NCI-H345 (cell line): ENCODE measurements around the gene NPHP4.
A peak's percentile ranks its signal among the peaks of the same experiment; 100 is the strongest.

ENCODE experiments used
- DNase-seq: peaks from one replicate; lab custom pipeline; 2025; lab: John Stamatoyannopoulos, UW

NPHP4 gene

GRCh38 chr1:6003568-6004411 lies 11.6 kb upstream of the NPHP4 start:
- peak; percentile 91 for DNase-seq

- DNase-seq, result peak; percentile 69
Measured at GRCh38 chr1:6002714-6003501, 10.7 kb upstream of the NPHP4 start.

DNA sequence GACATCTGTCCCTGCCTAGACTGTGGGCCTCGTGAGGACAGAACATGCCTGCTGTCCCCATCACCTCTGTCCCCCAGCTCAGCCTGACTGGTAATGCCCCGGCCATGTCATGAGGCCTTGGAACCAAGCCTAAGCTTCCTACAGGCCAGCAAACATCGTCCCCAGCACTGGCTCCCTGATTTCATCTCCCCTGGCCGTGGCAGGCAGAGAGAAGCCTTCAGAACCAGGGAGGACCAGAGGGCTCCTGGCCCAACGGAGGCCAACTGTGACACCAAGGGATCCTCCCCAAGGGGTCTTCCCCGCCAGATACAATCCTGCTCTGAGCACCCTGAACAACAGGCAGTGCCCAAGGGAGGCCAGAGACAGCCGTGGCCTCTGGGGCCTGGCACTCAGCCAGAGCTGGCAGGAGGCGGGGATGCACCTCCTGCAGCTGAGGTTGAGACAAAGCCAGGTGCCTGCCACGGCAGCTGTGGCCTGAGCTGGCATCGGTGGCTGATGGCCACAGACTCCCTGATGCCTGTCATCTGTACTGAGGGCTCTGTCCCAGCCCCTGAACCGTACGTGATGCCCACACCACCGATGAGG lies 9.9 kb upstream of the NPHP4 start:
- DNase-seq, result peak; percentile 87

DNA sequence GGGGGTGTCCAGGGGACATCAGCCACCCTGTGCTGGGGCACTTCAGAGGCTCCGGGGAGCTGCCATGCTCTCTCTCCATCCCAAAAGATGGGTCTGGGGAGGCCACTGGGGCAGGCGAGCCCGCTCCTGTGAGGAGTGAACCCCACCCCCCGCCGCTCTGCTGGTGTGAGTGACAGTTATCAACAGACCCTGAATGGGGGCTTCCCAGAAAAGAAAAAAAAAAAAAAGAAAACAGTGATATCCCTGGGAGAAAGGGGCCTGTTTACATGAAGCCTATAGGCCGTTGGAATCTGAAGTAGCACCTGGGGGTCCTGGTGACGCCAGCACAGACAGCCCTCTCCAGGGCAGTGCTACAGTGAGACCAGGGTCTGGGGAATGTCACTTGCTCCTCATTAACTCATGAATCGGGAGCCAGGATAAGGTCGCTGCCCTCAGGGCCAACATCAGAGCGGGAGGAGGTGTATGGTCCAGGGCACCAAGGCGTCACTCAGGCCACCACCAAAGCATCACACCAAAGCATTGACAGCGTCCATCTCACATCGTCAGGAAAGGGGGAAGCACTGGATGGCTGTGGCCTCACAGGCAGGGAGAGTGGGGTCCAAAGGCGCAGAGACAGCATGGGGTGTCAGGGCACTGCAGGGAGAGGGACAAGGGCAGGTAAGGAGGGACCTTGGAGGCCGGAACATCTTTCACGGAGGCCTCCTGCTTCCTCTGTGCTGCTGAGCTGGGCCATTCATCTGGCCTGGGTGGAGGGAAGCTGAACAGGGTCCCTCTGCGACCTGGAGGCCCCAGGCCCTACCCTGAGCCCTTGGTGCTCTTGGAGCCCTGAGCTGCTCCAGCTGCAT lies 8.4 kb upstream of the NPHP4 start:
- DNase-seq, result no peak

DNA sequence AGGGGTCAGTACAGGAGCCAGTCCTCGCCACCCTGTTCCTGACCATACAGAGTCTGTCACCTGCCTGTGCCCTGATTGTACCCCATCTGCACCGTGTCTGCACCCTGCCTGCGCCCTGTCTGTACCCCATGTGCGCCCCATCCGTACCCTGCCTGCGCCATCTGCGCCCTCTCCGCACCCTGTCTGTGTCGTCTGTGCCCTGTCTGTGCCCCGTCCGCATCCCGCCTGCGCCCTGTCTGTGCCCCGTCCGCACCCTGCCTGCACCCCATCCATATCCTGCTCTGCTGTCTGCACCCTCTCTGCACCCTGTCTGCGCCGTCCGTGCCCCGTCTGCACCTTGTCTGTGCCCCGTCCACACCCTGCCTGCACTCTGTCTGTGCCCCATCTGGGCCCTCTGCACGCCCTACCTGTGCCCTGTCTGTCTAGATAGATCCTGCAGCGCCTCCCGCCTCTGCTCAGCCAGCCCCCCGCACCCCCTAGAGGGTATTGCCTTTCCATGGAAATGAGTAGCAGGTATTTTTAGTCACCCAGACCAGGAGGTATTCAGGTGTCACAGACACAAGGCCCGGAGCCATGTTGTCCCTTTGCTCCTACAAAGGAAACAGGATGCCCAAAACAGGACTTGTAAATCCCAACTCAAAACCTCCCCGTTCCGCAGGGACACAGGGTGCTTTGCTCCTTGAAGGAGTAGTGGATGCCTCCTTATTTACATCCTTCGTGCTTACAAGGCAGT lies 7.7 kb upstream of the NPHP4 start:
- DNase-seq, result no peak

DNA sequence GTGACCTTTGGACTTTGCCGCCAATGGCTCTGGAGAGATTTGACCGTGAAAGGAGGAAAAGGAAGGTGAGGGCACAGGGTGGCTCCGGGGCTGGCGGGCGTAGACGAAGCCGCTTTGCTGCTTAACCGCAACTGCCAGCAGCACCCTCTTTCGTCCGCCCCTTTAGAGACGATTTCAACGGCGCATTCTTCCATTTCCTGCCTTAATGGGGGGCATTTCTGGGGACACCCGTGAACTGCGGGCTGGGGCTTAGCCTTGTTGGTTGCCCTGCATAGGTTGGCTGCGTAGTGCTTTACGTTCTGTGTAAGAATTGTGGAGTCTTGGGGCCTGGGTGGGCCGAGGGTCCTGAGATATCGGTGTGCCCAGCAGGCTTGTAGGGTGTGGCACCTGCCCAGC lies 6.7 kb upstream of the NPHP4 start:
- no peak for DNase-seq

GRCh38 chr1:5998051-5998905 lies 6.1 kb upstream of the NPHP4 start:
- DNase-seq, result no peak

DNA sequence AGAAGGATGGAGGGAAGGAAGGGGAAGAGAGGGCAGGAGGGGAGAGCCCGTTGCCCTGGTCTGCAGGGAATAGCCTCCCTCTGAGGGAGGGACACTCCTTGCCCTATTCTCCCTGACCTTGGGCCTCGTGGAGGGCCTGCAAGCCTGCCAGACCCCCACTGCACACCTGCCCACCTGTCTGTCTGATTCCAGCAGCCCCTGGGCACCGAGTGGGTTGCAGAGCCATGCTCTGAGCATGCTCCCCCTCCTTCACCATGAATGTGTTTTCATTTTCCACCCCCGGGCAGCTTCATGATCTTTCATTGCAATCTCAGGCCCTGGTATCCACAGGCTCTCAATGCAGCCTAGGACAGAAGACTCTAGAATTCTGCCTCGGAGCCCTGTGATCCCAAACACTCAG lies 5.1 kb upstream of the NPHP4 start:
- no peak for DNase-seq

GRCh38 chr1:5996641-5997270 lies 4.5 kb upstream of the NPHP4 start:
- no peak for DNase-seq

DNA sequence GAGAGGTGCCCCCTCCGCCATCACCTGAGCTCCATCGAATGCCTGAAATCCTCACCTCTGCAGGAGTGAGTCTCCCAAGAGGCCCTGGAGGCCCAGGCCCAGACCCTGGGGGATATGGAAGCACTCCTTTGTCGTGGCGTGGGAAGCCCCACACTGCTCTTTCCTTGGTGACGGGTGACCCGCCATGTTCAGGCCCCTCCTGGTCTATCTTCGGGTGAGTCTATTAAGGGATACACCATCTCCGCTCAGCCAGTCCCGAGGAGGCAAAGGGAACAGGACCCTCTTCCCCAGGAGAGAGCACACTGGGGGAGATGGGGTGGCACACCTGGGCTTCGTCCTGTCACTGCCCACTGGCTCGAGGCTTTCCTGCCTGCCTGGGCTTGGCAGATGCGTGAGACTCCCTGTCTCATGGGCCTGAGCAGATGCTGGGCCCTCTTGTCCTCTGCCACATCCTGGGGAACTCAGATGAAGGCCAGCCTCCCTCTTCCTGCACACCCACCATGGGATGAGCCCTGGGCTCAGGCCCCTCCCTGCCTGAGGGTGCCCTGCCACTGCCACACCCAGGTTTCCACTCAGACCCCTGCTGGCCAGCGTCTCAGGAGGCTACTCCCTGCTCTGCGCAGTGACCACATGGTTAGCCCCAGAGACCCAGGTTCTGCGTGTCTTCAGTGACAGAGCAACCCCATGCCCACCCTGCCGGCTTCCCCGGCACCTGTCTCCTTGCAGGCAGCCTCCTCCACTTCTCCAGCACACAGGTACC lies 3.8 kb upstream of the NPHP4 start:
- no peak for DNase-seq

DNA sequence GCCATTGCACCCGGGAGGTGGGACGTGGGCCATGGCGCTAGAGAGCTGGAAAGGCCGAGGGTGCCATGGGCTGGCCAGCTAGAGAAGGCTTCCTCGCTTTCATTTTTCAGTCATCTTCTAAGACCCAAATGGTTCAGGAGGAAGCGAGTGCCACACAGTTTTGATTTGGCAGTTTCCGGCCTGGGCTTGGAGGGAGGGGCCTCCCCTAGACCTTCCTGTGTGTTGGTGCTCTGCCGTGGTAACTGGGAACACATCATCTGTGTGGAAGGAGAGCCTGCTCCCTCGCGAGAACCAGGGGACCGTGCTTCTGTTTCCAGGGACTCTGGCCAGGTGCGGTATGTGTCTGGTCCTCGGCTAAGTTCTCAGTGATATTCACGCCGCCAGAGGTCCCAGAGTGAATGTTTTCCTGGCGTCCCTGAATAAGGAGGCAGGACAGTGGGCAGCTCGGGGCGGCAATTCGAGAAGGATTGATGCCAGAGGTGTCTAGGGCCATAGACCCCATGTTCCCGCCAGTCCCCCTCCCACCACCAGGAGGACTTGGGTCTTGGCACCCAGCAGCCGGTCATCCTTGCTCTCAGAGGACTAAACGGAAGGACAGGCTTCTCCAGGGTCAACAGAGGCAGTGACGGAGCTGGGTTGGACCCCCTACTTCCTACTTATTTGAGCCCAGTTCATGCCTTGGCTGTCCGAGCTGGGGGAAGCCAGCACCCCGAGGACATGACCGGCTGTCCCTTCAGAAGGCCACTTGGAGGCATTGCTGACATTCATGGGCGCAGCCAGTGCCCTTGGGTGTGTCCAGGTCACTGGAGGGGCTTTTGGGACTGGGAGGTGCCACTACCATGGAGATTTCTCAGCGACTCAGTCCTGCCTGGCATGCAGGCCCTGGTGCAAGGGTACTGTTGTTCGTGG lies 2.7 kb upstream of the NPHP4 start:
- DNase-seq, result no peak

DNA sequence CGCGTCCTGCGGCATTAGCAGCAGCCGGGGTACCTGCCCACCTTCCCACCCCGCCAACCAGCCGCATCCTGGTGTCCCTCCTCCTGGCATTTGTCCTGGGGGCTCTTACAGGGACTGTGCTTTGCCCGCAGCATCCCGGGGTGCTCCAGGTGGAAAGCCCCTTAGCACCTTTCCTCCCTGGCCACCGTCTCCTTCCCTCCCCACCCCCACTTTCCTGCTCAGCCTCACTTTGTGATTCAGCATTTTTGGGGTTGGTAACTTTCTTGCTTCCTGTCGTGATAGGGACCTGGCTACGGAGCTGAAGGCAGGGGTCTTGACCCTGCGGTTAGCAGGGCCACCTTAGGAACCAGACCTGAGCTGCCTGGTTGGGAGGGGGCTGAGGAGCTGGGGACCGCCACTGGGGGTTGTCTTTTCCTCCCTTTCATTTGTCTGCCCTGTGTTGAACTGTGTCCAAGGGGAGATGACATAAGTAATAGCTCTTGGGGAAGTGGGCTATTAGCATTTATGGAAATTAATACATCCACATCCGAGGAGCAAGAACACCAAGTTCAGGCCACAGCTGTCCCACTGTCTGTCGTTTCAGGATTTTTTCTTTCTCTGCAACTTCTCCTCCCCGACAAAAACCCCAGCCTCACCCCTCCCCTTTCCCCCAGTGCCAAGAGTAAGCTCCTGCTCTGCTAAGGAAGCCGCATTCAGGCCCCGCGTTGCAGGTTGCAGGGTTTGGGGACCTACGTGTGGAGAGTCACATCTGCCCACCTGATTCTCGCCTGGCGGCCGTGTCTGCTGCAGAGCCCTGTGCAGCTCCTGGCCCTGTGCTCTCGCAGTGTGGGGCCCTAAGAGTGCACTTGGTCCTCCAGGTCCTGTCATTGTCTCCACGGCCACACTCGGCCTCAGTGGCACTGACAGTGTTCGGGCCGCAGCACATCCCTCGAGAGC lies 1.6 kb upstream of the NPHP4 start:
- DNase-seq, result no peak

GRCh38 chr1:5992814-5993555 lies 760 bp upstream of the NPHP4 start:
- peak; percentile 39 for DNase-seq

GRCh38 chr1:5991381-5992025 lies 722 bp downstream of the NPHP4 start:
- DNase-seq, result peak; percentile 47

DNA sequence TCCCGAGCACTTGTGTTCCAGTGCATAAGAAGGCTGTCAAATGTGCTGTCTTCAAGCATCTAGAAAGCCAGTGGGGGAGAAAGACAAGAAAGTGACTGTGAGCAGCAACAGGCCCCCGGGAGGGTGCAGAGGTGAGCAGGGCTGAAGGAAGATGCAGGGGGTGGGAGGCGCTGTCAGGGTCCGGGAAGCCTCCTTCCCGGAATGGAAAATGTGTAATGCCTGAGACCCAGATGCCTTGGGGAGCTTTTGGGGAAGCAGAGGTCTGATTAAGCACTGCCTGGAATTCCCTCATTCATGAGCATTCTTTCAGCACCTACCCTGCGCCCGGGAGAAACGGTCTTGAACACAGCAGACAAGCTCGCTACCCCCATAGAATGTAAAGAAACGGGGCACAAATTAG lies 1.3 kb downstream of the NPHP4 start:
- no peak for DNase-seq
